Measurements from ENCODE around the gene SLC24A3. TPM values are rescaled to one million over a fixed set of nuclear protein-coding genes. Genes with fewer than 3 reads are reported as not detected.

Gene SLC24A3
- total RNA-seq, 1 donor from 2014 or later, result not detected

- Mint-ChIP-seq H3K4me3 (no peak overlapping the region), H3K27me3 (peaks cover 5% of the 10 kb centered on the region), H3K36me3 (ENCODE audit: low read depth) (no peaks in the 10 kb centered on the region), H3K4me1 (no peaks in the 10 kb centered on the region), H3K27ac (no peak overlapping the region), H3K9me3 (no peaks in the 10 kb centered on the region)
- intact Hi-C loops (cut with micrococcal nuclease), result no loop called here
- ChIA-PET POLR2A (no interaction called here), CTCF (no interaction called here)
- no peak for ATAC-seq (ENCODE audit: low read depth)
- DNase-seq, result no peak
- no peak for TF ChIP-seq CTCF (IDR thresholded peaks at IDR 0.05)
These were observed 101.1 kb downstream of the SLC24A3 start for GRCh38 chr20:19313342-19314069.

GRCh38 chr20:19314621-19315020 lies 102.2 kb downstream of the SLC24A3 start:
- DNase-seq, result no peak
- CTCF ChIA-PET, result no interaction called here
- intact Hi-C loops (cut with micrococcal nuclease), result no loop called here
- Mint-ChIP-seq H3K4me1 (no peaks in the 10 kb centered on the region), H3K27ac (no peak overlapping the region), H3K27me3 (peaks cover 8% of the 10 kb centered on the region), H3K36me3 (ENCODE audit: low read depth) (no peaks in the 10 kb centered on the region), H3K4me3 (no peak overlapping the region), H3K9me3 (no peaks in the 10 kb centered on the region)
- no peak for ATAC-seq (ENCODE audit: low read depth)
- no peak for TF ChIP-seq CTCF (IDR thresholded peaks at IDR 0.05)
- POLR2A ChIA-PET, result no interaction called here

GRCh38 chr20:19317237-19318069 lies 105.0 kb downstream of the SLC24A3 start:
- no peak for TF ChIP-seq CTCF (IDR thresholded peaks at IDR 0.05)
- ATAC-seq (ENCODE audit: low read depth), result no peak
- no peaks in the 10 kb centered on the region for H3K9me3 Mint-ChIP-seq
- no peak overlapping the region for H3K27ac Mint-ChIP-seq
- ChIA-PET POLR2A (no interaction called here), CTCF (no interaction called here)
- H3K36me3 Mint-ChIP-seq (ENCODE audit: low read depth), result no peaks in the 10 kb centered on the region
- H3K4me1 Mint-ChIP-seq, result no peaks in the 10 kb centered on the region
- no peak overlapping the region for H3K4me3 Mint-ChIP-seq
- H3K27me3 Mint-ChIP-seq, result peaks cover 12% of the 10 kb centered on the region
- DNase-seq, result no peak
- intact Hi-C loops (cut with micrococcal nuclease), result no loop called here

GRCh38 chr20:19318610-19319009 lies 106.2 kb downstream of the SLC24A3 start:
- no peak for TF ChIP-seq CTCF (IDR thresholded peaks at IDR 0.05)
- H3K4me3 Mint-ChIP-seq, result no peak overlapping the region

GRCh38 chr20:19320005-19320404 lies 107.6 kb downstream of the SLC24A3 start:
- ATAC-seq (ENCODE audit: low read depth) (no peak), DNase-seq (no peak)
- no peak for TF ChIP-seq CTCF (IDR thresholded peaks at IDR 0.05)
- Mint-ChIP-seq H3K36me3 (ENCODE audit: low read depth) (no peaks in the 10 kb centered on the region), H3K4me1 (no peaks in the 10 kb centered on the region), H3K9me3 (no peaks in the 10 kb centered on the region), H3K27me3 (peaks cover 12% of the 10 kb centered on the region), H3K4me3 (no peak overlapping the region), H3K27ac (no peak overlapping the region)
- CTCF ChIA-PET, result no interaction called here
- intact Hi-C loops (cut with micrococcal nuclease), result no loop called here
- POLR2A ChIA-PET, result no interaction called here

More at GRCh38 chr20:19318610-19319009, 106.2 kb downstream of the SLC24A3 start:
- Mint-ChIP-seq H3K4me1 (no peaks in the 10 kb centered on the region), H3K36me3 (ENCODE audit: low read depth) (no peaks in the 10 kb centered on the region), H3K9me3 (no peaks in the 10 kb centered on the region), H3K27me3 (peaks cover 12% of the 10 kb centered on the region), H3K27ac (no peak overlapping the region)
- intact Hi-C loops (cut with micrococcal nuclease), result no loop called here
- ChIA-PET POLR2A (no interaction called here), CTCF (no interaction called here)
- DNase-seq, result no peak
- ATAC-seq (ENCODE audit: low read depth), result no peak
